Stimulated activated CD8-positive, alpha-beta memory T cell treated with anti-CD3 and anti-CD28 coated beads, Interleukin-12 subunit alpha, Interleukin-12 subunit beta, amount 100 ng/mL, for 1 hour (primary cell): Measurements from ENCODE around the gene APOO.

Experiments
- DNase-seq: peaks from one replicate; pipeline ENCODE4 v3.0.0-alpha.2; 2020; ENCODE audit warnings: low read depth

Gene APOO

DNA sequence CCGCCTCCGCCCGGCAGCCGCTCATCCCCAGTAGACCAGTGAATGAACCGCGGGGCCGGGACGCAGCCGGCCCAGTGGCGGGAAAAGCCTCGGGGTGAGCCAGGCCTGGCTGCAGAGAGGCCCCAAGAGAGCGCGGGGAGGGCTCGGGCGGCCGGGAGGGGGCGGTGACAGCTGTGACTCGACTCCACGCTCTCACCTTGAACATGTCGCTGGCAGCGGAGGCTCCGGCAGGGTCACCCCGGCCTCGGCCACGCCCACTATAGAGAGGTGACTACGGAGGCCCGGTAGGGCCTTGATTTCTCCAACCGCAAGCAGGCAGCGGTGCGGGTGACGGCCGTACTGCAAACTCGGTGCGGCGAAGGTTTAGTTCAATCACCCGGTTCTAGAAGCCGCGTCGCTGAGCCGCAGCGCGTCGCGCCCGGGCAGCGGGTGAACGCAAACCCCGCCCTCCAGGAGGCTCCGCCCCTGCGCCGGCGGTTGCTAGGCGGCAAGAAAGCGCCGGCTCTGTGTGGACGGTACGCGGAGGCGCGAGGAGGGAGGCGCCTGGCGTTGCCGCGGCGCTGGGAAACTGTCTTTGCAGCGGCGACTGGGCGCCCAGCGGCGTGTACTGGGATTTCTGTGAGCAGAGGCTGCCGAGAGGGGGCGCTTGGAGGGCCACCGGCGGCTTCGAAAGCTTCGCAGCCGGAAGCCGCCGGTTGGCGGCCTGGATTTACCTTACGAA lies at the start of gene APOO, which contains the start of gene CXorf58:
TSS of gene APOO (minus strand) at position 441 of the 721 bp plus-strand sequence. CDS start at position 205, 236 bp downstream.
TSS of gene CXorf58 (plus strand) at position 509 of the 721 bp plus-strand sequence. CDS start 2,297 bp downstream, outside the sequence.
- DNase-seq: peak; percentile 73

DNA sequence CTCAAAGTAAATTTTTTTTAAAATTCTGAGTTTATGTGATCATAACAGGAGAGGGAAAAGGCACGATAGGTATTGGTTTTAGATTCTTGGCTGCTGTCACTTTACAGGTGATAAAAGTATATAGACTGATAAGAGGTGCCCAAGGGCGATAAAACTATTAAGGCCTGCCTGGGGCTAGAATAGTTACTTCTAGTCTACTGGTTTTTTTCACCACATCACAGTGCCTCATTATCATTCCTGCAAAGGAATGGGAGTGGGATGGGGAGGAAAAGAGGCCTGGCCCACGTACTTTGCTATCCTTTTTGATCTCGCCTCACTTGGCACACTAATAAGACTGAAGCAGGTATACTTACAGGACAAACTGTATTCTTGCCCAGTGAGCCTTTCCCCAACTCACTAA lies 46.7 kb upstream of the APOO start:
- DNase-seq: no peak

DNA sequence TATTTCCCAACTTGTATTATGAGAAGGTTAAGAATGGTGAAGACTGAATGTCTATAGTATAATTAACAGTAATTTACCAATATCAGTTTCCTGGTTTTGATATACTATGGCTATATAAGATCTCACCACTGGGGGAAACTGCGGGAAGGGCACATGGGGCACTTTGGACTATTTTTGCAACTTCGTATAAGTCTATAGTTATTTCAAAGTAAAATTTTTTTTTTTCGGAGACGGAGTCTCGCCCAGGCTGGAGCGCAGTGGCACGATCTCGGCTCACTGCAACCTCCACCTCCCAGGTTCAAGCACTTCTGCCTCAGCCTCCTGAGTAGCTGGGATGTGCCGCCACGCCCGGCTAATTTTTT lies 46.2 kb upstream of the APOO start:
- DNase-seq: no peak

DNA sequence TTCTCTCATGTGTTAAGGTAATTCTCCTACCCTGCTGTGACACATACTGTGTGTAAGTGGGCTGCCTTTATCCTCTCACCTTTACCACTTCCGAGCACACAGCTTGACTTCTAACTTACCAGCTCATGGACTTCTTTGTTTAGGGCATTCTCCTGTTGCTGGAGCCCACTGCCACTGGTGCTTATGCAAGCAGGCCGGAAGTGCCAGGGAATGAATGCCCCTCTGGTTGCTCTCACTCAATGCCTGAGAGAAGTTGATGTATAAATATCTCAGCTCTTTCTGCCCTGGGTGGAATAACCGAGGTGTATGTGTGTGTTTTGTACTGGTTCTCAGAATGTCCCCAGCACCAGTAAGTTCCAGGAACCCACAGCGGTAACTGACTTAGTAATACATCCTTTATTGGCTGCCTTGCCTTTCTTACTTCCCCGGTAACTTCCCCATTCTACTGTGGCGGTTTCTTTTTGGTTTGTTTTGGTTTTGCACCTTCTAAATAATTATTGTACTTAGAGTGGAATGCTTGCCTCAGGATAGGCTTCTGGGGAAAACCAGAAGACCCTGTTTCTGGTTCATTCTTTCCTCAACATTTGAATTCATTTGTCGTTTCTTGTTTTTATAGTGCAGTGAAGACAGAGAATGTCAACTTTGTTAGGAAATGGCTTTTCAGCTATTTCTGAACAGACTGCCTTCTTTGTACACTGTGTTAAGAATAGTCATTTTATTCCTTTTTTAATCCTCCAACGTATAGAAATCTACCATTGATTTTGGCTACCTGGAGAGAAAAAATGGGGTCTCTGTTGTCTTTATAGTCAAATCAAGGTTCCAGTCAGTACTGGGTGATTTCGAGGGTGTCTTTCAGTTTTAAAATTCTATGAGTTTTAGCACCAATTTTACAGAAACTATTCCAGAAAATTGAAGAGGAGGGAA lies 45.5 kb upstream of the APOO start:
- DNase-seq: no peak

DNA sequence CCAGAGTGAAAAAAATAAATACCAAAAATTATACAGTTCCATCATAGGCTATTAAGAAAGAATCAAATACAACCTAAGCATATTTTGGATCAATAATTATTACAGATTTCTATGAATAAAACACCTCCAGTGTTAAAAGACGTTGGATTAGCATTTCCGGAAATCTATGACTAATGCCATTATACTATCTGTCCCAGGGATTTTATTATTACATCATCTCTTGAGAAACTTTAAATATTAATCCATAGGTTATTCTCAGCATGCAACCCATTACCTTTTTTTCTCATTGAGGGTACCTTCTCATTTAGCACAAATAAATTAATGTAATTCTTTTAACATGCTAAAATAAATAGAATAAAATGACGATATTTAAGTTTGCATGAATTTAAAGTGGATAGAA lies 44.7 kb upstream of the APOO start:
- no peak for DNase-seq

DNA sequence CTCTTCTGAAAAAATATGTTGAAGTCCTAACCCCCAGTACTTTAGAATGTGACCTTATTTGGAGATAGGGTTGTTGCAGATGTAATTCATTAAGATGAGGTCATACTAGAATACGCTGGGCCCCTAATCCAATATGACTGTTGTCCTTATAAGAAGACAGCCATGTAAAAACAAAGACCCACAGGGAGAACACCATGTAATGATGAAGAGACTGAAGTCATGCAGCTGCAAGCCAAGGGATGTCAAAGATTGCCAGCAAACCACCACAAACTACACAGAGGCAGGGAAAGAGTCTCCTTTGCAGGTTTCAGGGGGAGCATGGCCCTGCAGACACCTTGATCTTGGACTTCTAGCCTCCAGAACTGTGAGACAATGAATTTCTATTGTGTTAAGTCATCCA lies 37.5 kb upstream of the APOO start:
- no peak for DNase-seq

DNA sequence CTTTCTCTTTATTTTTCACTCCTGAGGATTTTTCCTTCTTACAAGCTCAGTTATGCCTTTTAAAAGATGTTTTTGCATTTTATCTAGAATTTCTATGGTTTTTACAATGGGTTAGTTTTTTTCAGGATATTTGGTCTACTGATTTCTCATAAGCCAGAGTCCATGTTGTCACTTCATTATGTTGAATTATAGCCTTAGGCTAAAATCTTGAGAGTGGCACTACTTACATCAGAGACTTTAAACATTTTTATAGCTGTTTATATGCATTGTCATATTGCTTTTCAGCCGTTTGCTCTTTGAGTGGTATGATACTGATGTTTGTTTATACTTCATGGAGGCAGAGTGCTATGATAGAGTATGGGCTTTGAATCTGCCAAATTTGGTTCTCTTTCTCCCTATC lies 36.5 kb upstream of the APOO start:
- DNase-seq: no peak

DNA sequence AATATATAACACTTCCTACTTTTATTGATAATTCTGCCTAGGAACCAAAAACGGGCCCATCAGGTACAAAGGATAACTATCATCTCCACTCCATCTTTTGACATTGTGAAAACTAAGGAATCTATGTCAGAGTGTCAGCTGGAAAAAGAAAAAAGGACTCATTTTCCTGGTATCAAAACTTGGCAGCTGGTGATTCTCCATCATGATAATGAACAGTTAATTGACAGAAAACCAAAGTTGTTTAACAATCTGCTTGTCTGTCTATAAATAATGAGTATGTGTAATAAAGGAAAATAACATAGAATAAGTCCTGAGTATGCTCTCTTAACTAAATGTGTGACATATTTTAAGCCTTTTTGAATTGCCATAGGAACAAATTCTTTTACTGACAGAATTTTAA lies 31.5 kb upstream of the APOO start:
- DNase-seq: no peak

DNA sequence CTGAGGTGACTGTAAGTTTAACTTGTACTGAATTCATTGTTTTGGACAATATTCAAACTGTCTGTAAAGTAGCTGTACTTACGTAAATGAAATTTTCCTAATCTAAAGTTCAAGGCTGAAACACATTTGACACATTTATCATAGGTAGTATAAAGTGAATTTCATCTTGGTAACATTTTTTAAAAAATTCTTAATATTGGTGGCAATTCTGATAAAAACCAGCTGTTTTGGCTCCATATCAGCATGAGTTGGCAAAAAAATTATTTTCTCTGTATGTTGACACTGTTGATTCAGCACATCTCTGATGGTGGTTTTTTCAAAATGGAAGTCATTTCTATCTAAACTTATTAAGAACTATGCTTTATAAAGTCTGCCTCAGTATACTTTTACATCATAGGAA lies 31.0 kb upstream of the APOO start:
- no peak for DNase-seq

DNA sequence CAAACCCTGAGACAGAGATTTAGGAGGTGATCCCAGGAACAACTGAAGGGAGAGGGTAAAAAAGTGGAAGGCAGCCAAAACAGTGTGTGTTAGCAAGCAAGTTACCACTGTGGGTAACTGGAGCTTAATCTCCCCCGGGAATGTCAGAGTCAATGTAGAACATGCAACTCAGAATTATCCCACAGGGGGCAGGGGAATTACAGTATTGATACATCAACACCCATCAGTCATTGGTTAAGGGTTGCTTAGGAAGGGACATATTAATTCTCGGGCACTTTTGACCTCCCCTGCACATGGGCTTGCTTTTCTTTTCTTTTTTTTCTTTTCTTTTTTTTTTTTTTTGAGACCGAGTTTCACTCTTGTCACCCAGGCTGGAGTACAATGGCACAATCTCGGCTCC lies 29.4 kb upstream of the APOO start:
- DNase-seq: no peak

DNA sequence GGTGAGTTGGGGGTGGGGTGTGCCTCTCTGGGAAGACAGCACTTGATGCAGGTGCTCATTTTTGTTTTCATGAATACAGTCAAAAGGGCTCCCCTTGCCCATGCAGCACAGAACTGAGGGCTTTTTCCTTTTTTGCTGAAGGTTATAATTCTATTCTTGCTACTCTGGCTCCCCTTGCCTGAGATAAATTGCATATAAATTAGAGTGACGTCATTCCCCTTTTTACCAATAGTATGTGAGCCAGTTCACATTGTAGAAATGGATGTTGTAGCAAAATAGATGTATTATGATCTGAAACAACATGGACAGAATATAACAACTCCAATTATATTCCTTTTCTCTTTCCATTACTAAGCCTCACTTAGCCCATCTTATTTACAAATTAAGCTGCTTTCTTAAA lies 28.4 kb upstream of the APOO start:
- no peak for DNase-seq

DNA sequence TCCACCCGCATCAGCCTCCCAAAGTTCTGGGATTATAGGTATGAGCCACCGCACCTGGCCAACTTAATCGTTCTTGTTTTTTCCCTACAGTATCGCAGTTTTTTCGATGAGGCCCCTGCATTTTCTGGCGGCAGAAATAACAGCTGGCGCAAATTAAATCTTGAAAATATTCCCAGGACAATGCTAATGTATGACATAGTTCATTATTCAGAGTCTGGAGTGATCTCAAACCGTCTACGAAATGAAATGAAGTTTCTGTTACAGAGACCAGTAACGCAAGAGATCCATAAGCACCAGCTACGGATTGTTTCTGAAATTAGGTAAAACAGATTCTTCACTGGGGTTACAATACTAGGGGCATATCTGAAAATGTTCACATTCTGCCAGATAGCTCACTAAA lies 27.4 kb upstream of the APOO start:
- no peak for DNase-seq

DNA sequence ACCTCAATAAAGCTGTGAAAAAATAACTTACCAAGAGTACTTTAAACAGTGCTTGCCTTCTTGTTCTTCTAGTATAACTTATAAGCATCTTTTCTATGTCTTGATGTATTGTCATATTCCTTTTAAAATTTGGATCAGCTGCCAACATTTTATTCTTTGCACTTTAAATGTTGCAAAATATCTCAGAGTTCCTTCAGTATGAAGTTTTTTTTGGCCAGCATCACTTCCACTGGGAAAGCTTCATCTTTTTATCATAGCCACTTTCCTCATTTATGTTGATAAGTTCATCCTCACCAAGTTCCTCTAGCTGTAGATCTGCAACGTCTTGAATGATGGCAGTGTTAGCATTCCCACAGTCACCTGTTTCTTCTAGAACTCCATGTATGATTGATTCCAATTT lies 24.3 kb upstream of the APOO start:
- no peak for DNase-seq

DNA sequence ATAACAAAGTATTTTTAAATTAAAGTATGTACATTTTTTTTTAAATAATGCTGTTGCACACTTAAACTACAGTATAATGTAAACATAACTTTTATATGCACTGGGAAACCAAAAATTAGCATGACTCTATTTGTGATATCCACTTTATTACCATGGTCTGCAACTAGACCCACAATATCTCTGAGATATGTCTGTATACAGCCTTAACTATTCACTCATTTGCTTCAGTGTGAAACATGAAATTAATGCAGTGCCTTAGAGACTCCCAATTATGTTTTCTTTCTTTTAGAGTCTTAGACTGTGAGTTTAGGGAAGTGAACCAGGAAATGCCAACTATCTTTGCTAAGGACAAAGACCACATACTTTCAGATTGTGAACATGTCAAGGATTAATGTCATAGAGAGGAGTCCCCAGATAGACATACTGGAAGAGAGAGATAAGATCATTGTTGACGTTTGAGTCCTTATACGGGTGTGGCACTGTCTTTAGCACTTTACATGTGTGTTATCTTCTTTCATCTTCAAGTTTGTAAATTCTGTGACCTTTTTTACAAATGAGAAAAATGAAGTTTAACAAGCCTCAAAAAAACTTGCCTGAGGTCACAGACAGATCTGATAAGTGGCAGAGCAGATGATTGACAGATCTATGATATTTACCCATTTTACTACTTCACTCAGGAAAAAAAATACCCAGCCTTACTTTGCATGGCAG lies 23.3 kb upstream of the APOO start:
- DNase-seq: no peak

DNA sequence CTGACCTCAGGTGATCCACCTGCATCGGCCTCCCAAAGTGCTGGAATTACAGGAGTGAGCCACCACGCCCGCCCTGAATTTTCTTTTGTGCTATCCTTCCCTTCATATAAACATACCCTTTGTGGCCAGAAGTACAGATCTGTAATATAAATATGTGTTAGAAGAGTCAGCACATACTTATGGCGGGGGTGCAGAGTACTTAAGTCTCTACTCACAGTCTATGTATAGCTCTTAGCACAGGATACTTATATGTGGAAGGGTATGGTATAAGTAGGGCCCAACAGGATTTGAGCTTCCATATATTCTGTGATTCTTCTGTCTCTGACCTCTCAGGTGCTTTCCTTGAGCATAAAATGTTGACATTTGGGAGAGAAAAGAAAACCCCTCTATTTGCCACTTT lies 18.3 kb upstream of the APOO start:
- no peak for DNase-seq

DNA sequence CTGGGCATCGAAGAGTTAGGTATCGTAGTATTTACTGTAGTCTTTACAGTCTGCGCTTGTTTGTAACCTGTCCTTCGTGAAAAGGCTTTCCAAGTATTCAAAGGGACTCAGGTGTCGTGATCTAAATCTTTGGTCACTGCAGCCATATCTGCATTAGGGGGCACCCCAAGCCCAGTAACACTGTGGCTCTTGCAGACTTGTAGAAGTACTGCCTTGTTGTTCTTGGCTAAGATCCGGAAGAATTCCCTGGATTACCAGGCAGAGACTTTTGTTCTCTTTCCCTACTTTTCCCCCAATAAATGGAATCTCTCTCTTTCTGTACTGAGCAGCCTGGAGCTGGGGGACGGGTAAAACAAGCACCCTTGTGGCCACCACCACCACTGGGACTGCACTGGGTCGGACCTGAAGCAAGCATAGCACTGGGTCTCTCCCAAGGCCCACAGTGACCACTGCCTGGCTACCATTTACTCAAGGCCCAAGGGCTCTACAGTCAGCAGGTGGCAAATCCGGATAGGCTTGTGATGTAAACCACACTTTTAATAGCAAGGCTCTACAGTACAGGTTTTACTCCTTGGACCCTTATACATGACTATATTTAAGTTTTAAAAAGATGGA lies 12.1 kb upstream of the APOO start:
- no peak for DNase-seq

DNA sequence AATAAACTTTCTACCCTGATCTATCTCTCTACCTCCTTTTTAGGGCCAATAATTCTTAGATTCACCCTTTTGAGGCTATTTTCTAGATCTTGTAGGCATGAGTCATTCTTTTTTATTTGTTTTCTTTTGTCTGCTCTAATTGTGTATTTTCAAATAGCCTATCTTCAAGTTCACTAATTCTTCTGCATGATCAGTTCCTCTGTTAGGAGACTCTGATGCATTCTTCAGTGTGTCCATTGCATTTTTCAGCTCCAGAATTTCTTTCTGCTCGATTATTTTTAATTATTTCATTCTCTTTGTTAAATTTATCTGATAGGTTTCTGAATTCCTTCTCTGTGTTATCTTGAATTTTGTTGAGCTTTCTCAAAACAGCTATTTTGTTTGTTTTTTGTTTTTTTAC lies 11.4 kb upstream of the APOO start:
- no peak for DNase-seq

DNA sequence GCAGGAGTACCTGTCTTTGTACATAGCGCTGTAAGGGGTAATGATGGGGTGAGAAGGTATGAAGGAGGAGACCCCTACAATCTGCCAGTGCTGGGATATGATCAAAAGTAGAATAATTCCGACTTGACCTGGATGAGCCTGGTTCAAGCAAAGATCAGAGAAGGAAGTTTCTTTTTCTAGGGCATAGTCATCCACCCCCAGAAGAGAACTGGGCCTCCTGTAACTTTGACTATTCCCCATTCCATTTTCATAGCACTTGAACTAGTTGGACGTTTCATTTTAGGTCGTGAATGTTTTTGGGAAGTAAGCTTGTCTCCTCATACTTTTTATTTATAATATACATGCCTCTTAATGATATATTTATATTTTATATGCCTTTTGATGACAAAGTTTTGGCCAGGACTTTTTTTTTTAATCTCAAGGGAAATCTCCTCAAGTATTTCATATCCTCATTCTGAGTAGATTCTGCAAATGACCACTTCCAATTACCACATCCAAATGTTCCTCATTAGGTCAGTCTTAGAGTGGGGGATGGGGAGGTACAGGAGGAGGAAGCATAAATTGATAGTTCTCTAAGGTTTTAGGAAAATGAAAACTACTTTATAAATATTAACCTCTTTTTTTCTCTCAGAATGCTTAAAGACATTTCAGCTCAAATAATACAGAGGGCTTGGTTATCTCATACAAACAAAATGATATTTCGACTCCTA lies 3.5 kb upstream of the APOO start:
- DNase-seq: no peak

DNA sequence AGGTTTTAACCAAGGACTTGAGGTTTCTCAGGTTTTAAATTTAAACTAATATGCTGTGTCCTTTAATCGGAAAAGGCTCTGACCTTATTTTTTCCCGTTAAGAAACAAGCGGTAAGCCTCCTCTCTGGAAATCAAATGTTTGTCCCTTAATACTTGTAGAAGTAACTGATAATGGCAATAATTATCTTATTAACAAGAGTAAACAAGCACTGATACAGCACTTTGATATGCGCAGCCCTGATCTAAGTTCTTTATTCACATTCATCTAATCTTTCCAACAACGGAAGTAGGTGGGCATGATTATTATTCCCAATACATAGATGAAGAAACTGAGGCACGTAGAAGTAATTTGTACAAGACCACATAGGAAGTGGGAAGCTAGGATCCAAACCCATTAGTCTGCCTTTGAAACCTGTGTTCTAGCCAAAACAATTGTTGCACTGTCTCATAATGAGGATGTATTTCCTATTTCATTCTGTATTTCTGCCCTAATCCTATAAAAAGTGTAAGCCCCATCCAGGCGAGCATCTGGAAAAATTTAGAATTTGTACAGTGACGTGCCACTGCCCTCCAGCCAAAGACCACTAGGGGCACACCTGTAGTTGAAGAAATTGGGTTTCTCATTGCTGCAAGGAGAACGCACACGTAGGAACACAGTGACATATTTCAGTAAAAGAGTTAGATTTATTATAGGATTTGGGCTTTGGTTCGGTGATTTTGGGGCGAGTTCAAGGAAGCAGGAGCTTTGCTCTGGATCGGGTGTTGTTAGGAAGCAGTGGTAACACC lies 674 bp upstream of the APOO start:
- DNase-seq: no peak

DNA sequence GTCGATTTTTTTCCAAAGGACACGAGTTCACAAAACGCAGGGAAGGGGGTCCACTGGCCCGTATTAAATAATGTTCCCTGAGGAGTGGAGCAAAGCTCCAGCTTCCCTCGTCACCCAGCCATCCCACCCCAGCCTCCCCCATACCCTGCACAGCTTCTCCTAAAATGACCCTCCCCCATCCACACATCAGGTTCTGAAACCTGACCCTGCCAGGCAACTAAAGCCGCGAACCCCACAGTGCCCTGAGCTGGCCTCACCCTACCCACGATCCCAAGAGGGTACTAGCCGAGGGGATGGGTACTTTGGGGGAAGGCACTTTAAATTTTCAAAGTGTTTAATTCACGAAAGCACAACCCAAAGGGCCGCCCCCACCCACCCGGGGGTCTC lies 634 bp downstream of the APOO start:
- no peak for DNase-seq

DNA sequence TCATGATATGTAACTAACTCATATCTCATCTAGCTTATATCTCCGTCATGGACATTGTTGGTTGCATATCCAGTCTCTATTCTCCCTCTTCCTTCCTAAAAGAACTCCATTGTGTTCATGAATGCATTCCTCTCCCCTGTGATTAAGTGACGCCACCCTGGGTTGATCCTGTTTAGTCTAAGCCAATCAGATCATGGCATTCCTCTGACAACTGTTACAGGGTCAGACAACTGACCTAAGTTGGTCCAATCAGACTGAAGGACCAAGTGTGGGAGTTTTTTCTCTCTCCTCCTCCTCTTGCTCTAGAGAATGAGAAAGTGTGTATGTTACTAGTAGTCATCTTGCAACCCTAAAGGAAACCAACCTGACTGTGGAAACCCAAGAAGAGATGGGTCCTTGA lies 3.6 kb downstream of the APOO start:
- DNase-seq: no peak
